ENCODE measurements around the gene DENND1A.

DNA sequence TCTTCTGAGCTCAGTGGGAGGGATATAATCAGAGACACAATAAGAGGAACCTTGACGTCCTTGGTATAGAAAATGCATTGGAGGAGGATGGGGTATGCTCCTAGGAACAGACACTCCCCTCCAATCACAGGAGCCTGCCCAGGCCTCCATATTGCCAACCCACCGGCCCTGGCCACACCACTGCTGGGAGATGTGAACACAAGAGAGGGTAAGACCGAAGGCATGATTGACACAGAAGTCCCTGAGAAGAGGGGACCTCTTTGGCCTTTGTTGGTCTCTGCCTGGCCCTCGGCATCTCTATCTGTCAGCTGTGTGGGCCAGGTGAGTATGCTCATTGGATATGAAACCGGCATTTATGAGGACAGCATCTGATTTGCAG lies 511.9 kb downstream of the DENND1A start:
- TF ChIP-seq POLR2A (IDR thresholded peaks at IDR 0.05; ENCODE audit: low read length) (no peak), JUNB (IDR thresholded peaks at IDR 0.05) (no peak), FOXS1 (CRISPR knock-in tag; IDR thresholded peaks at IDR 0.05) (no peak), TFCP2L1 (CRISPR knock-in tag; IDR thresholded peaks at IDR 0.05) (no peak), RAD21 (conservative IDR thresholded peaks at IDR 0.05 in 1 of 2, IDR thresholded peaks at IDR 0.05 in 1 of 2) (no peak)
- TF ChIP-seq, protein P1, sequence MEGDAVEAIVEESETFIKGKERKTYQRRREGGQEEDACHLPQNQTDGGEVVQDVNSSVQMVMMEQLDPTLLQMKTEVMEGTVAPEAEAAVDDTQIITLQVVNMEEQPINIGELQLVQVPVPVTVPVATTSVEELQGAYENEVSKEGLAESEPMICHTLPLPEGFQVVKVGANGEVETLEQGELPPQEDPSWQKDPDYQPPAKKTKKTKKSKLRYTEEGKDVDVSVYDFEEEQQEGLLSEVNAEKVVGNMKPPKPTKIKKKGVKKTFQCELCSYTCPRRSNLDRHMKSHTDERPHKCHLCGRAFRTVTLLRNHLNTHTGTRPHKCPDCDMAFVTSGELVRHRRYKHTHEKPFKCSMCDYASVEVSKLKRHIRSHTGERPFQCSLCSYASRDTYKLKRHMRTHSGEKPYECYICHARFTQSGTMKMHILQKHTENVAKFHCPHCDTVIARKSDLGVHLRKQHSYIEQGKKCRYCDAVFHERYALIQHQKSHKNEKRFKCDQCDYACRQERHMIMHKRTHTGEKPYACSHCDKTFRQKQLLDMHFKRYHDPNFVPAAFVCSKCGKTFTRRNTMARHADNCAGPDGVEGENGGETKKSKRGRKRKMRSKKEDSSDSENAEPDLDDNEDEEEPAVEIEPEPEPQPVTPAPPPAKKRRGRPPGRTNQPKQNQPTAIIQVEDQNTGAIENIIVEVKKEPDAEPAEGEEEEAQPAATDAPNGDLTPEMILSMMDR (IDR thresholded peaks at IDR 0.05): no peak
- TF ChIP-seq, protein P2, sequence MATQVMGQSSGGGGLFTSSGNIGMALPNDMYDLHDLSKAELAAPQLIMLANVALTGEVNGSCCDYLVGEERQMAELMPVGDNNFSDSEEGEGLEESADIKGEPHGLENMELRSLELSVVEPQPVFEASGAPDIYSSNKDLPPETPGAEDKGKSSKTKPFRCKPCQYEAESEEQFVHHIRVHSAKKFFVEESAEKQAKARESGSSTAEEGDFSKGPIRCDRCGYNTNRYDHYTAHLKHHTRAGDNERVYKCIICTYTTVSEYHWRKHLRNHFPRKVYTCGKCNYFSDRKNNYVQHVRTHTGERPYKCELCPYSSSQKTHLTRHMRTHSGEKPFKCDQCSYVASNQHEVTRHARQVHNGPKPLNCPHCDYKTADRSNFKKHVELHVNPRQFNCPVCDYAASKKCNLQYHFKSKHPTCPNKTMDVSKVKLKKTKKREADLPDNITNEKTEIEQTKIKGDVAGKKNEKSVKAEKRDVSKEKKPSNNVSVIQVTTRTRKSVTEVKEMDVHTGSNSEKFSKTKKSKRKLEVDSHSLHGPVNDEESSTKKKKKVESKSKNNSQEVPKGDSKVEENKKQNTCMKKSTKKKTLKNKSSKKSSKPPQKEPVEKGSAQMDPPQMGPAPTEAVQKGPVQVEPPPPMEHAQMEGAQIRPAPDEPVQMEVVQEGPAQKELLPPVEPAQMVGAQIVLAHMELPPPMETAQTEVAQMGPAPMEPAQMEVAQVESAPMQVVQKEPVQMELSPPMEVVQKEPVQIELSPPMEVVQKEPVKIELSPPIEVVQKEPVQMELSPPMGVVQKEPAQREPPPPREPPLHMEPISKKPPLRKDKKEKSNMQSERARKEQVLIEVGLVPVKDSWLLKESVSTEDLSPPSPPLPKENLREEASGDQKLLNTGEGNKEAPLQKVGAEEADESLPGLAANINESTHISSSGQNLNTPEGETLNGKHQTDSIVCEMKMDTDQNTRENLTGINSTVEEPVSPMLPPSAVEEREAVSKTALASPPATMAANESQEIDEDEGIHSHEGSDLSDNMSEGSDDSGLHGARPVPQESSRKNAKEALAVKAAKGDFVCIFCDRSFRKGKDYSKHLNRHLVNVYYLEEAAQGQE (IDR thresholded peaks at IDR 0.05): no peak
- TF ChIP-seq, protein P3, sequence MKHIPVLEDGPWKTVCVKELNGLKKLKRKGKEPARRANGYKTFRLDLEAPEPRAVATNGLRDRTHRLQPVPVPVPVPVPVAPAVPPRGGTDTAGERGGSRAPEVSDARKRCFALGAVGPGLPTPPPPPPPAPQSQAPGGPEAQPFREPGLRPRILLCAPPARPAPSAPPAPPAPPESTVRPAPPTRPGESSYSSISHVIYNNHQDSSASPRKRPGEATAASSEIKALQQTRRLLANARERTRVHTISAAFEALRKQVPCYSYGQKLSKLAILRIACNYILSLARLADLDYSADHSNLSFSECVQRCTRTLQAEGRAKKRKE (CRISPR knock-in tag; IDR thresholded peaks at IDR 0.05; ENCODE audit: low read depth): no peak
